RWPE1 (cell line): ENCODE measurements around the gene HEATR5A.

Experiments used
- CTCF ChIA-PET: fragments of 350-600 bp; sonication (Branson Sonifier 250); formaldehyde crosslinking; extraction: SDS; loops from one replicate; lab custom pipeline; 2021; lab: Yijun Ruan, JAX
- POLR2A ChIA-PET: fragments of 400-600 bp; formaldehyde crosslinking; extraction: SDS; loops from one replicate; lab custom pipeline; 2020; ENCODE audit warnings: antibody characterized with exemption; ENCODE audit not compliant: low non-redundant PET; lab: Yijun Ruan, JAX
- DNase-seq: peaks from one replicate; pipeline ENCODE4 v3.0.0; 2012; ENCODE audit warnings: low spot score
- H3K27ac ChIP-seq: fragments of 450-650 bp; 2 replicates; pipeline ENCODE4 v1.5.1; 2017
- TF ChIP-seq, protein P1 (sequence below): fragments of 450-650 bp; conservative IDR thresholded peaks from 2 replicates; pipeline ENCODE4 v1.5.1; 2017; ENCODE audit warnings: low read depth, mild to moderate bottlenecking

The HEATR5A gene

DNA sequence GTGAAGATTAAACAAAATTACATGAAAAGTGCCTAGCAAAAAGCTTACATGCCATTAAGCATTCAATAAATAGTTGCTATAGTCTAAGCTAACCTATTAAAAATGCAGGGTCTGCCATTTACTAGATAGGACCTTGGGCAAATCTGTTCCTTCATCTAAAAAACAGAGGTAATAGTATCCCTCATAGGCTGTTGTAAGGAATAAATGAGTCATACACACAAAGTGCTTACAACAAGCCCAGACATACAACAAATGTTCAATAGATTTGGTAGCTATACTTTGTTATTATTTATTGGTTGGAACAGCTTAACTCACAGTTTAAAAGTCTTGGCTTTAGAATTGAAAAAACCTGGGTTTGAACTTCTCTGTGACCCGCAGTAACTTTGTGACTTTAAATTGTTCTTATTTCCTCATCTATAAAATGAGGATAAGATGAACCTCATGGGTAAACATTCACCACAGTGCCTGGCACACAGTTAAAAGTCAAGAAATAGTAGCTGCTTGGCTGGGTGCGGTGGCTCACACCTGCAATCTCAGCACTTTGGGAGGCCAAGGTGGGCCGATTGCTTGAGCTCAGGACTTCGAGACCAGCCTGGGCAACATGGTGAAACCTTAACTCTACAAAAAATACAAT is 24.7 kb downstream of the HEATR5A start:
- ChIA-PET POLR2A (no interaction called here), CTCF (interaction anchor here (1.4 kb wide), 1 partner anchor 23 kb away, joined by 5 read pairs; no protein-coding TSS in a partner anchor)
- 0 out of 2 replicates have a peak overlapping the region, but pooled peaks have one; percentile 4 for H3K27ac ChIP-seq
- peak; percentile 26 for DNase-seq
- TF ChIP-seq, protein P1, sequence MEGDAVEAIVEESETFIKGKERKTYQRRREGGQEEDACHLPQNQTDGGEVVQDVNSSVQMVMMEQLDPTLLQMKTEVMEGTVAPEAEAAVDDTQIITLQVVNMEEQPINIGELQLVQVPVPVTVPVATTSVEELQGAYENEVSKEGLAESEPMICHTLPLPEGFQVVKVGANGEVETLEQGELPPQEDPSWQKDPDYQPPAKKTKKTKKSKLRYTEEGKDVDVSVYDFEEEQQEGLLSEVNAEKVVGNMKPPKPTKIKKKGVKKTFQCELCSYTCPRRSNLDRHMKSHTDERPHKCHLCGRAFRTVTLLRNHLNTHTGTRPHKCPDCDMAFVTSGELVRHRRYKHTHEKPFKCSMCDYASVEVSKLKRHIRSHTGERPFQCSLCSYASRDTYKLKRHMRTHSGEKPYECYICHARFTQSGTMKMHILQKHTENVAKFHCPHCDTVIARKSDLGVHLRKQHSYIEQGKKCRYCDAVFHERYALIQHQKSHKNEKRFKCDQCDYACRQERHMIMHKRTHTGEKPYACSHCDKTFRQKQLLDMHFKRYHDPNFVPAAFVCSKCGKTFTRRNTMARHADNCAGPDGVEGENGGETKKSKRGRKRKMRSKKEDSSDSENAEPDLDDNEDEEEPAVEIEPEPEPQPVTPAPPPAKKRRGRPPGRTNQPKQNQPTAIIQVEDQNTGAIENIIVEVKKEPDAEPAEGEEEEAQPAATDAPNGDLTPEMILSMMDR, result no peak

DNA sequence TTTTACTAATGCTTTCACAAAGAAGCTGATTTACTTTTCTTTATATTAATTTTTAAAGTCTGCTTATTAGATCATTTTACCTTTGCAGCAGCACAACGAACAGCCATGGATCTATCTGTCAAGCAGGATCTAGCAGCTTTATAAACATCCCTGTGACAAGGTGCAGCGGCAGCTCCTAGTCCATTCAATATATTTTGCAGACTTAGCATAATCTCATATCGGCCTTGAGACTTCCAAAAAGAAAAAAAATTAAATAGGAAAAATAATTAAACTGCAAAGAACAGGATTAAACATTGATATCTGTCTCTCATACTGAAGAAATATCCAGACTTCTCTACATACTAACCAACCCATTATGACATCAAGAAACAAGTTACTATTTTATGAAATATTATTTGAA is 25.2 kb downstream of the HEATR5A start:
- DNase-seq, result no peak
- TF ChIP-seq, protein P1, result no peak
- POLR2A ChIA-PET, result no interaction called here
- CTCF ChIA-PET, result interaction anchor here (1.4 kb wide), 1 partner anchor 24 kb away, joined by 5 read pairs; no protein-coding TSS in a partner anchor
- no peak overlapping the region for H3K27ac ChIP-seq

DNA sequence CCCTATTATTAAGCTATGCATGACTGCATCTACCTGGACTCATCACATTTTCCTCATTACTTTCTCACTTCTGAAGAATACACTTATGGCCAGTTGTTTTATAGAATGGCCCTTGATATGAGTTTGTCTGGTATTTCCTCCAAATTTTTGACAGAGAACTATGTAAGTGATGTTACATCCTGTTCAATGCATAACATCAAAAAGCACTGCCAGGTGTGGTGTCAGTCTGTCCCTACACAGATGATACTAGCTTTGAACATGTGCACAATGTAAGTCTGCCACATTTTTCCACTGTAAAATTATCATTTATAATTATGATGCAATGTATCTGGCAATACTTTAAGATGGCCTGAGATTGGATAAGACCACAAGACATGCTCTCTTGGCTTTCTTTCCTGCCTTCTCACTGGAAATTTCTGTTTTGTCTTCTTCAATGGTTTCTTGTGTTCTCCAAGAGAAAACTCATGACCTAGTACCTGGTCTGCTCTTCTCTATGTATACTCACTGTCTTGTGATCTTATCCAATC is 28.3 kb downstream of the HEATR5A start:
- TF ChIP-seq, protein P1, result no peak
- ChIA-PET POLR2A (no interaction called here), CTCF (no interaction called here)
- no peak for DNase-seq
- no peak overlapping the region for H3K27ac ChIP-seq

DNA sequence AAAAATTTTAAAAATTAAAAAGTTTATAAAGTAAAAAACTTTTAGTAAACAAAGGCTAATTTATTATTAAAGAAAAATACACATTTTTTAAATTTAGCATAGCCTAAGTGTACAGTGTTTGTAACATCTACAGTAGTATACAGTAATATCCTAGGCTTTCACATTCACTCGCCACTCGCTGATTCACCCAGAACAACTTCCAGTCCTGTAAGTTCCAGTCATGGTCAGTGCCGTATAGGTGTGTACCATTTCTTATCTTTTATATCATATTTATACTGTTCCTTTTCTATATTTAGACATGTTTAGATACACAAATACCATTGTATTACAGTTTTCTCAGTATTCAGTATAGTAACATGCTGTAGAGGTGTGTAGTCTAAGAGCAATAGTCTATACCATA is 28.9 kb downstream of the HEATR5A start:
- CTCF ChIA-PET, result no interaction called here
- no peak for DNase-seq
- POLR2A ChIA-PET, result no interaction called here
- TF ChIP-seq, protein P1, result no peak
- no peak overlapping the region for H3K27ac ChIP-seq

DNA sequence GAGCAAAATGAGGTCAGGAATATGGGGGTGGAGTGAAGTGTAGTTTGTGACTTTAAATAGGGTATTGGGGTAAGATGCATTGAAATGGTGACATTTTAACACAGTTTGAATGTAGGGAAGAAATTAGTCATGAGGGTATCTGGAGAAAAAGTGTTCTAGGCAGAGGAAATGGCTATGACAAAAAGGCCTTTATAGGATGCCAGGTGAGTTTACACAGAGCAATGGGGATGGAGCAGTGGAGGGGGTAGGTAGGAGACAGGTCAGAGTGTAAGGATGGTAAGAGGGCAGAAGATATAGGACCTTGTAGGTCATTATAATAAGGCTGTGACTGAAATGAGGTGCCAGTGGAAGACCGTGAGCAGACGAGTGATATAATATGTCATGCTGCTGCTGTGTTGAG is 30.4 kb downstream of the HEATR5A start:
- no peak overlapping the region for H3K27ac ChIP-seq
- ChIA-PET CTCF (interaction anchor here (0.6 kb wide), 1 partner anchor 1490 kb away, joined by 6 read pairs; no protein-coding TSS in a partner anchor), POLR2A (no interaction called here)
- no peak for DNase-seq
- TF ChIP-seq, protein P1, result no peak

DNA sequence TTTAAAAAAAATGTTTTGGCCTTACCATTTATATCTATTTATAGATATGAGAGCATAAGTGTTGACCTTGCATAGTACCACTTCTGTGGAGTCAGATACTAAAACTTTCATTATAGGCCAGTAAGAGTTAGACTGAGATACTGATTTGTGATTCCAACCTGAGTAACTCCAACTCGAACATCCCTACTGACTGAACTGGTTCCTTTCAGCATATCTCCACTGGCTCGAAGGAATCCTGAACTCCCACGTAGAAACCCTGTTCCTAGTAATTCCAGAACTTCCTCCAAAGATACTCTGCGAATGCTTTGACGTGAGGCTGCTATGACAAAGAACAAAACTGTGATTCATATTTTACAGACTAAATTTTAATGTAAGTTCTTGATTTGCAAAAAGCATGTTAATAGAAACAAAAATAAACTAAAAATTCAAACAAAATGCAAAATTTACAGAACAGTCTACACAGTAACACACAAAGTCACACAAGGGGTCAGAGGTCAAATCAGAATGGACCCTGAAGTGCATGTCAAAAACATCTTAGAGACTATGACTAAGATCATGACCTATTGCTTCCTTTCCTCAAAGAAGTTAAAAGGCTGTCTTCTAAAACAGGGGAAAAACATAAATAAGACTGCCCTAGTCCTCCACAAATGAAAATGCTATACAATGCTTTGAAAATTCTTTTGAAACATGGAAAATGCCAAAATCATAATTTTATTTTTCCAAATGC is 31.5 kb downstream of the HEATR5A start:
- ChIA-PET CTCF (interaction anchor here (0.6 kb wide), 1 partner anchor 377 kb away, joined by 3 read pairs; no protein-coding TSS in a partner anchor), POLR2A (no interaction called here)
- no peak for DNase-seq
- TF ChIP-seq, protein P1, result no peak
- H3K27ac ChIP-seq, result no peak overlapping the region
